Measurements from ENCODE around the gene SLC26A1. TPM values are rescaled to one million over a fixed set of nuclear protein-coding genes. Genes with fewer than 3 reads are reported as not detected.
A peak's percentile ranks its signal among the peaks of the same experiment; 100 is the strongest.

The SLC26A1 gene
- polyA plus RNA-seq, 10 donors, result 1.2 to 5.1 (median 3.5) TPM

DNA sequence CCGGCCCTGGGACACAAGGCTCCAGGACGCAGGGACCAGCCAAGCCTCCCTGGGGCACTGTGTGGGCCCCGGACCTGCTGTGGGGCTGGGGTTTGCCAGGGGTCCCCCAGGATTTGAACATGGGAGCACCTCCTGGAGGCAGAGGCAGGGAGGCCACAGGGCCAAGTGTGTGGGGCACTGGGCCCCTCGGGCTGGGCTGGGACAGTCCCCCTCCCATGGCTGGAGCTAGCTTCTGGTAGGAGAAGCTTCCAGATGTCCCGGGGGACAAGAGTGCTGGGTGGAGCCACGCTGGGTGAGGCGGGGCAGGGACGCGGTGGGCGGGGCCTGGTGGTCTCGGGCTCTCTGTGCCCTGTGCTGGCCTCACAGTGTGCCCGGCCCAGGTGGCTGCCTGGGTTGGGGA is 36.8 kb upstream of the SLC26A1 start:
- DNase-seq, result no peak

DNA sequence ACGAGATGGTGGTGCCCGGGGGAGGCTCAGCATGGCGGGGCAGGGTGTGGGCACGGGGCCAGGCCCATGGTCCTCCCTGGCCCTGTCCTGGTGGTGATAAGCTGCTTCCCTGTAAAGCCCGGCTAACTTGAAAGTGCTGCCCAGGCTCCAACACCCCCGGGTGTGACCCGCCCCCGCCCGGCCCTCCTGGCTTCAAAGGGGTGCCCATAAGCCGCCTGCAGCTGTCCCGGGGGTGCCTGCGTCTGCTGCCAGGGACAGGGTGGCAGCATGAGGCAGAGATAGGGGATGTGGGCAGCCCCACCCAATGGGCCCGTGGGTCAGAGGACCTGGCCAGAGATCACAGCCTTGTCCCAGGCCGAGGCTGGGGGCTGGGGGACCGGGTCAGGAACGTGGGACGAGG is 36.3 kb upstream of the SLC26A1 start:
- no peak for DNase-seq

DNA sequence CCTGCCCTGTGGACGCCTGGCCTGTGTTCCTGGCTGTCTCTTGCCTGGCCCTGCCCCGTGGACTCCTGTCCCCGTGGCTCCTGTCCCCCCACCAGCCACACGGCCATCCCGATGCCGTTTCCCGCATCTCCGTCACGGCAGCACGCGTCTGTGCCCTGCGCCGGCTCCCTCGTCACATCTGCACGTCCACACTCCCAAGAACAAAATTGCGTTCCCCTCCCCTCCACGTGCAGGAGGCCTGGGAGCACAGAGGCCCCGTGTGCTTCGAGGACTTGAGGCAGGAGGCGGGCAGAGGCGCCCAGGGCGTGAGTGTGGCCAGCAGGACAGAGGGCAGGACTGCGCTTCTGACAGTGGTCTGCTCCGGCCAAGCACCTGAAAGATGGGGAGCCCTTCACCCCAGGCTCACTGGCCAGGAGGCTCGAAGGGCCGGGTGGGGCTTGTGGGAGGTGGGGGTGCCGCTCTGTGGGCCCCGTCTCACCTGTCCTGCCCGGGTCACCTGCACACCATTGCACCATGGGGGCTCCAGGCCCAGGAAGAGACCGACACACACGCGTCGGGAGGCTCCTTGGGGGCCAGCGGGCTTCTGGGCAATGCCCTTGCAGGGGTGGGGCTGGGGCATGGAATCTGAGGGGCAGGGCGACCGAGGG is 35.5 kb upstream of the SLC26A1 start:
- no peak for DNase-seq

DNA sequence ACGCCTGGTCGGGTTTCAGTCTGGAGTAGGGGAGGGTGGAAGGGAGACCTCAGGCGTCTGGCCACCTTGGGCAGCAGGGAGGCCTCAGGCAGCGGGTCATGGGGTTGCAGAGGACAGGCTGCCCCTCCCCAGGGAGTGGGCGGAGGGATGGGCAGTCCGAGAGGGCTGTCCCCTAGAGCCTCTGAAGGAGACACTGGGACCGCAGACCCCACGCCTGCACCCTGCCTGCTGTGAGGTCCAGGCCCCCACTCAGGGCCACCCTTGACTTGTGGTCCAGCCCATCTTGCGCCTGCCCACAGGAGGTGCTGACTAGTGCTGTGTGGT is 34.7 kb upstream of the SLC26A1 start:
- DNase-seq, result no peak

DNA sequence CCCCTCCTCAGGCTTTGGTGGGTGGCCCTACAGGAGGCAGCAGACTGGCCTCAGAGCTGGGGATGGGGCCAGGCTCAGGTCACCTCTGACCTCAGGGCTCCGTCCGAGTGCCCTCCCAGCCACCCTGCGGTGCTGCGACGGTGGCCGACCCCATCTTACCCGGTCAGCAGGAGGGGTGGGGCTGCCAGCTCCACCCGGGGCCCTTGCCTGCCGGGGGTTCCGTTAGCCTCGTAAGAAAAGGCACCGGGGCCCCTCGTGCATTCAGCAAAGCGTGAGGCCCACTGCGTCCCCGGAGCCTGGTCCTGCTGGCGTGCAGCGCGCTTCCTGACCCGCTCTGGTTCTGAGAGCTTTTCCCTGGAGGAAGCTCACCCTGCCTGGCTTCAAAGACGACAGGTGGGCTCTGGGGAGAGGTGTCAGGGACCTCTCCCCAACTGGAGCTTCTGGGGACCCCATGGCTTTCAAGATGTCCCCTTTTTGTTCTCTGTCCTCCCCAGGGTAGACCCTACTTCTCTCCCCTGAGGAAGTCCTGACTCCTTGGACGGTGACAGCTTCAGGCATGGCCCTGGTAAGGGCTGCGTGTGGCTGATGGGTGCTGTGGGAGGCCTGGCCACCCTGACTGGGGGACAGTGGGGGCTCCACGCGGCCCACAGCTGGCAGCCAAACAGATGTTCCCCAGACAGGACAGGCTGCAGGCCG is 34.2 kb upstream of the SLC26A1 start:
- no peak for DNase-seq

DNA sequence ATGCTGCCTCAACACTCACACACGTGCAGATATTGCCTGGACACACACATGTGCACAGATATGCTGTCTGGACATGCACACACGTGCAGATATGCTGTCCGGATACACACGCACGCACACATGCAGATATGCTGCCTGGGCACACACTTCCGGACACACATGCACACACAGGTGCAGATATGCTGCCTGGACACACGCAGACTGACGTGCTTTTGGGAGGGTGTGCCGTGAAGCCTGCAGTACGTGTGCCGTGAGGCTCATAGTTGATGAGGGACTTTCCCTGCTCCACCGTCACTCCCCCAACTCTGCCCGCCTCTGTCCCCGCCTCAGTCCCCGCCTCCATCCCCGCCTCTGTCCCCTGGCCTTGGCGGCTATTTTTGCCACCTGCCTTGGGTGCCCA is 32.9 kb upstream of the SLC26A1 start:
- no peak for DNase-seq

DNA sequence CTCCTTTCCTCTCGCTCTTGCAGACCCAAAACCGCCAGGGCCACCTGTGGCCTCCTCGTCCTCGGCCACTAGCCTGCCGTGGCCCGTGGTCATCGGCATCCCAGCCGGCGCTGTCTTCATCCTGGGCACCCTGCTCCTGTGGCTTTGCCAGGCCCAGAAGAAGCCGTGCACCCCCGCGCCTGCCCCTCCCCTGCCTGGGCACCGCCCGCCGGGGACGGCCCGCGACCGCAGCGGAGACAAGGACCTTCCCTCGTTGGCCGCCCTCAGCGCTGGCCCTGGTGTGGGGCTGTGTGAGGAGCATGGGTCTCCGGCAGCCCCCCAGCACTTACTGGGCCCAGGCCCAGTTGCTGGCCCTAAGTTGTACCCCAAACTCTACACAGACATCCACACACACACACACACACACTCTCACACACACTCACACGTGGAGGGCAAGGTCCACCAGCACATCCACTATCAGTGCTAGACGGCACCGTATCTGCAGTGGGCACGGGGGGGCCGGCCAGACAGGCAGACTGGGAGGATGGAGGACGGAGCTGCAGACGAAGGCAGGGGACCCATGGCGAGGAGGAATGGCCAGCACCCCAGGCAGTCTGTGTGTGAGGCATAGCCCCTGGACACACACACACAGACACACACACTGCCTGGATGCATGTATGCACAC is 31.8 kb upstream of the SLC26A1 start:
- DNase-seq, result no peak

DNA sequence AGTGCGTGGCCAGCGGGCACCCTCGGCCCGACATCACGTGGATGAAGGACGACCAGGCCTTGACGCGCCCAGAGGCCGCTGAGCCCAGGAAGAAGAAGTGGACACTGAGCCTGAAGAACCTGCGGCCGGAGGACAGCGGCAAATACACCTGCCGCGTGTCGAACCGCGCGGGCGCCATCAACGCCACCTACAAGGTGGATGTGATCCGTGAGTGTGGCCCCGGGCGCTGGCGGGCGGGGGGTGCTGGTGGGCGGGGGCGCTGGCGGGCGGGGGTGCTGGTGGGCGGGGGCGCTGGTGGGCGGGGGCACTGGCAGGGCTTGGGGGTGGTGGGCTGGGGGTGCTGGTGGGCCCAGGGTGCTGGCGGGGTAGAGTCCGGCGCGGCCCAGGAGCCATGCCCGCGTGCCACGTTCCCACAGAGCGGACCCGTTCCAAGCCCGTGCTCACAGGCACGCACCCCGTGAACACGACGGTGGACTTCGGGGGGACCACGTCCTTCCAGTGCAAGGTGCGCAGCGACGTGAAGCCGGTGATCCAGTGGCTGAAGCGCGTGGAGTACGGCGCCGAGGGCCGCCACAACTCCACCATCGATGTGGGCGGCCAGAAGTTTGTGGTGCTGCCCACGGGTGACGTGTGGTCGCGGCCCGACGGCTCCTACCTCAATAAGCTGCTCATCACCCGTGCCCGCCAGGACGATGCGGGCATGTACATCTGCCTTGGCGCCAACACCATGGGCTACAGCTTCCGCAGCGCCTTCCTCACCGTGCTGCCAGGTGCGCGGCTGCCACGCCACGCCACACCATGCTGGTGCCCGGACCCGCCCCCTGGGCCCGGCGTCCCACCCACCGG is 30.9 kb upstream of the SLC26A1 start:
- DNase-seq, result no peak

DNA sequence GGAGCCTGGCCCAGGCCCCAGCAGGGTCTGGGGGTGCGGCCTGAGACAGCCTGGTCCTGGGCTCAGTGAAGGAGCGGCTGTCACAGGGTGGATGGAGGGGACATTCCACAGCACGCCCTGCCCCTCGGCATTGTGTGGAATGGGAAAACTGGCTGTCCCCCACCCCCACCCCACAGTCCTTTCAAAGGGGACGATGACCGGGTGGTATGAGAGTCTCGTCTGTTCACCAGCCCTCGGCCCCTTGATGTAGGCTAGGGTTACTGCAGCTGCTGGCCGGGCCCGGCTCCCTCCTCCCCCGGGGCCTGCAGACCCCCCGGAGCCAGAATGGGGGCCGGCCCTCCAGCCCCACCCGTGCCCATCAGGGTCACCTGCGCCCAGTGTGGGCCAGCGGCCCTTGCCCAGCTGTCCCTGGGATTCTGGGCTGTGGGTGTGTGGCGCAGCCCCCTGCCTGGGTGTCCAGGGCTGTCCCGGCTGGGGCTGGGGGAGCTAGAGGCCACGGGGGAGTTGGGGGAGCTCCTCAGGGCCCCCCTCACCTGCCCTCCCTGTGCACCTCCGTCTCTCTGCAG is 30.0 kb upstream of the SLC26A1 start:
- peak in 1 of 3 donors; percentile 54 for DNase-seq

DNA sequence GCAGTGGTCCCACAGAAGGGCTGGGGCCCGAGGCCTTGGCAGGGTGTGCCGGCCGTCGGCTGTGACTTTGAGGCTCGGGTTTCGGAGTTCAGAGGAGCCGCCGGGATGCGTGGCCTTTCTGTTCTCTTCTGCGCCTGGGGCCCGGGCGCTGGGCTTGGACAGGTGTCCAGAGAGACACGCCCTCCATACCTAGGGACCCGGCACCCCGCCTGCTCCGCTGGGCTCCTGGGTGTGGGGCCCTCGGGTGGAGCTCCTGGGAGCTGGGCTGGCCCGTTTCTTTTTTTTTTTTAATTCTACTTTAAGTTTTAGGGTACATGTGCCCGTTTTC is 29.5 kb upstream of the SLC26A1 start:
- DNase-seq, result peak in 1 of 3 donors; percentile 42

DNA sequence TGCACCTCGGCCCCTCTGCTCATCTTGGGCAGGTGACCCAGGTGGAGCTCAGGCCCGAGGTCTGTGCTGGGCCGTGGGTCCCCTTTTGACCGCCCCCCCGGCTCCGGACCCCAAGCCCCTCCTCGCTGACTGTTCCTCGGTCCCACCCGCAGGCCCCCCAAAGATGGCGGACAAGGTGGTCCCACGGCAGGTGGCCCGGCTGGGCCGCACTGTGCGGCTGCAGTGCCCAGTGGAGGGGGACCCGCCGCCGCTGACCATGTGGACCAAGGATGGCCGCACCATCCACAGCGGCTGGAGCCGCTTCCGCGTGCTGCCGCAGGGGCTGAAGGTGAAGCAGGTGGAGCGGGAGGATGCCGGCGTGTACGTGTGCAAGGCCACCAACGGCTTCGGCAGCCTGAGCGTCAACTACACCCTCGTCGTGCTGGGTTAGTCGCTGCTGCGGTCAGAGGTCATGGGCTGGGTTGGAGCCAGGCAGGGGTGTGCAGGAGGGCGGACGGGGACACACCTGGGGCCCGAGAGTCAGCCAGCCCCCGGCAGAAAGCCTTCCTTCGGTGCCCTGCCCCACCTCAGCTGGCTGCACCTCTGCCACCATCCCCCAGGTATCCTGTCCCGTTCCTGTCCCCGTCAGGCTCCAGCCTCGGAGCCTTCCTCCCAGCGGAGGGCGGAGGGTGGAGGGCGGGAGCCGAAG is 29.0 kb upstream of the SLC26A1 start:
- DNase-seq, result no peak

DNA sequence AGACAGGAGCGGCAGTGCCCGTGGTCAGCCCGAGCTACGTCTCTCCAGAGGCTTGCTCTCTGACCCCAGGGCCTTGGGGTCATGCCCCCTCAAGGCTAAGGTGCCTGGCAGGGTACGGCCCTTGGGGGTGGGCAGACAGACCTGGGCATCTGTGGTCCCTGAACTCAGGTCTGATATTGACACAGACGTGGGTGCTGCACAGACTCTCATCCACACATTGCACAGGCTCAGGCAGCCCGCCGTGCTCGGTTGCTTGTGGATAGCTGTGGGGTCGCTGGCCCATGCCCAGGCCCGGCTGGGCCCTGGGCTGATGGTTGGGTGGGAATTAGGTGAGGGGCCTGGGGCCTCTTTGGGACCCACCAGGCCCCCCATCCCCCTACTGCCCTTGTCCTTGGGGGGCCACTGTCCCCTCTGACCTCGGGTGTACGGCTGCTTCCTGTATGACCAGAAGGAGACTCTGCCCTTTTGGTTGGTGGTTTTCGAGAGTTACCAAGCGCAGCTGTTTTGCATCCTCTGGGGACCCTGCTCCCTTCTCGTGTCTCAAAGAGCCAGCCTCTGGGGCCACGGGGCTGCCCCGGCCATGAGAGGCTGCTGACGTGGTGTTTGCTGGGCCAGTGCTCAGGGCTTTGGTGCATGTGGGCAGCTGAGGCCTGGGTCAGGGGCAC is 28.3 kb upstream of the SLC26A1 start:
- no peak for DNase-seq

DNA sequence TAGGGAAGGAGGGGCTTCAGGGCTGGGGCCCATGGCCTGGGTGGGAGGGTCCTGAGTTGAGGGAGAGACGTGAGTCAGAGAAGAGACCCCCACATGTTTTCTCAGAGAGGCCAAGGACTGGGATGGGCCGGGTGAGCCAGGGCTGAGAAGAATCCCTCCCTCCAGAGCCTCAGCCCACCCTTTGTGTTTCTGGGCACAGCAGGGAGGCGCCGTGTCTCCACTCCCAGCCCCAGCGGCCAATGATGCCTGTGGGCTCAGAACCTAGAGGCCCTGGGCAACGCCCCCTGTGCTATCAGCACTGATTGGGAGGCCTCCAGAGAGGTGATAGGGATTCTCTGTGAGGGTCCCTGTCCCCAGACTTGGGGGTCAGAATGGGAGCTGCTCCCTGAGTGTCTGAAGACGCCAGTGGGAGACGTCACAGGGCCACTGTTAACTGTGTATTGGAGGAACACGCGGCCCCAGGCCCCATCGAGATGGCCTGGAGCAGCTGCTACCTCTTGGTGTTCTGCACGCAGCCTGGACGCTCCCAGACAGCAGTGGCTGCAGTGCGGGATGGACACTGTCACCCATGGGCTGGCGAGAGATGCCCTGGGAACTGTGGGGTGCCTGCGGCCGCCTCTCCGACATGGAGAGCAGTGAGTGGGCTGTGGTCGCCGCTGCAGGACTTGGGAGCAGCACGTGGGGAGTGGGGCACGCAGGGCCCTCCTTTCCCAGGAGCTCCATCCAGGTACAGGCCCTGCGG is 26.7 kb upstream of the SLC26A1 start:
- DNase-seq, result no peak

DNA sequence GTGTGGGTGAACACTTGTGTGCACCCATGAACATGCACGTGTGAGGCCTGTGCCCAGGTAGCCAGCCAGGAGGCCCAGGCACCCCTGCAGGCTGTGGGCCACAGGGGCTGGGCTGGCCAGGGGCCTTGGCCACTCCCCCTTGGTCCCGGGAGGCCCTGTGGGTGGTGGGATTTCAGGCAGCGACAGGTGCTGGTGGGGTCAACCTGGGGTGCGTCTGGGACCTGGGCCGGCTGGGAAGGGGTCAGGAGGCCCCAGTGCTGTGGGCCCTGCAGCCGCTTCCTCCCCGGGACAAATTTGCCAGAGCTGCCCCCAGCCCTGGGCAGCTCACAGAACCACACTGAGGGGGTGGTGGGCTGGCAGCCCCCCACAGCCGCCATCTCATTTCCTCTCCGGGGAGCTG is 26.1 kb upstream of the SLC26A1 start:
- no peak for DNase-seq

DNA sequence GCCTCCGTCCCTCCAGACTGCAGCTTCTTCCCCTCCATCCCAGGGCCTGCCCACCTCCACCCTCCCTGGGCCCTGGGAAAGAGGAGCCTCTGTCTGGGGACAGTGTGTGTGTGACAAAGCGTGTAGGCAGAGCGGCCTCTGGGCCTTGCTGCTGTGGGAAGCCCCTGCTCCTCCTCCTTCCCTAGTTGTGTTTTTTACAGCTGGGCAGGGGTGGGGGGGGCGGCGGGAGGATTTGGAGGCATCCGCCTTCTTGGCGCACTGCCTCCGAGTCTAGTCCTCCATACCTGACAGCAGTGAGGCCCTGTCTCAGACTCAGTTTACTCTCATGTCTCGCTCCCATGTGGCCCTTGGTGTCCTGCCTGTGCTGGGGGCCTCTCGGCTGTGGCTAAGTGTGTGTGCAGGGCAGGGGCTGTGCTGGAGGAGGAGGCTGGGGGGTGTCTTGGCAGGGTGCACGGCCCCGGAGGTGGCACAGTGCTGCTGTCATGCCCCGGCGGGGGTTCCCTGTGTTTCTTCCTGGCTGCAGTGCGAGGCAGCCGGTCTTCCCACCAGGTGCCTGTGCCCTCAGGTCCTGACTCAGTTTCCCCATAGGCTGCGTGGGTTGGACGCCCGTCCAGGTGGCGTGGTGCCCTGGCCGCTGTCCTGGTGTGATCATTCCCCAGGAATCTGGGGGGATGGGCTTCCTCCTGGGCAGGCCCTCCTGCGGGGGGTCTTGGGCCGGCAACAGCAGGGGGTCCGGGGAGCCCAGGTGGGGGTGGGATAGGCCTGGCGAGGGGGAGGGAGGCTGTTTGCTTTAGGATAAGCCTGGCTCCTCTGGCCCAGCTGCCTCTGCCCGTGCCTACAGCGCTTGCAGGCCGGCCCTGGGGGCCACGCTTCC is 25.2 kb upstream of the SLC26A1 start:
- DNase-seq, result peak in 1 of 3 donors; percentile 66

DNA sequence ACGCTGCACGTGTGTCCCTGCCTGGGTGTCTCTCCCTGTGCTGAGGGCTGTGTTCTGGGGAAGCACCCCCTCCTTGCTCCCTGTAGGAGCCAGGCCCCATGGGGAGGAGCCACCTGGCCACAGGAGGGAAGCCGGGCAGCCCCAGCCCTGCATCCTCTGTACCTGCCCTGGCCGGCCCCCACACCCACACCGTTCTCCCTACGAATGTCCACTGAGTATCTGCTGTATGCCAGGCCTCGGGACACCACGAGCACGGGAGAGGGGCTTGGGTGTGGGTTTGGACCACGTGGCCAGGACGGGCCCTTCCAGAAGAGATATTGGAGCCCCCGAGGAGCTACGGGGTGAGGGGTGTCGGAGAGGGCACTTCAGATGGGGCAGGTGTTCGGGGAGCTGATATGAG is 24.5 kb upstream of the SLC26A1 start:
- no peak for DNase-seq

DNA sequence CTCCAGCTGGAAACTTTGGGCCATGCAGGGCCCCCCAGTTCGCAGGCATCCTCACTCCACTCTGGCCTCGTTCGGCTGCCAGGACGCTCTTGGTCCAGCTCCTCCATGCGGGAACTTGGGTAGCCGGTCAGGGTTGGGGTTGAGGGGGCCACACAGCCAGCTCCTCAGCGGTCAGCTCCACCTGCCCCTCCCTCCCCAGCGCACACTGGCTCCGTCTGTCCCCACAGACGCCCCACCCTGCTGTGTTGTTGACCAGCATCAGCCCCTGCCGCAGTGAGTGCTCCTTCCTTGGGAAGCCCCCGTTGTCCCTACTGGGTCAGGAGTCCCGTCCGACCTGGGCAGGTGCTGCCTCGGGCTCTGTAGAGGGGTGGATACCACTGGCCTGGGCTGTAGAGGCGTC is 24.0 kb upstream of the SLC26A1 start:
- DNase-seq, result no peak

DNA sequence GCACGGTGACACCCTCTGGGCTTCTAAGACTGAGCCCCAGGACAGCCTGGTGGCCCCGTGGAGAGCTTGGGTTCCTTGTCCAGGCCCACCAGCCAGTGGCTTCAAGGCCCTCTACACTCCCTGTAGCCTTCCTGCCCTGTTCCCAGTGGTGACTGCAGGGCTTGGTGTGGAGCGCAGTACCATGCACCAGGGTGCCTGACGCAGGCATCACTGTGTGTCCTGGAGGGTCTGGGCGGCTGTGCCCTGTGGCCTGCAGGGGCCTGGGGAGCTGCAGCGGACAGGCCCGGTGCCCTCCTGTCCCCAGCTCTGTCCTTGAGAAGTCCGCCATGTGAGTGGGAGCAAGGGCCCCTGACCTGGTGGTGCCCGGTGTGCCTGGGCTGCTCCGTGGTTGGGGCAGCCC is 22.5 kb upstream of the SLC26A1 start:
- DNase-seq, result no peak

DNA sequence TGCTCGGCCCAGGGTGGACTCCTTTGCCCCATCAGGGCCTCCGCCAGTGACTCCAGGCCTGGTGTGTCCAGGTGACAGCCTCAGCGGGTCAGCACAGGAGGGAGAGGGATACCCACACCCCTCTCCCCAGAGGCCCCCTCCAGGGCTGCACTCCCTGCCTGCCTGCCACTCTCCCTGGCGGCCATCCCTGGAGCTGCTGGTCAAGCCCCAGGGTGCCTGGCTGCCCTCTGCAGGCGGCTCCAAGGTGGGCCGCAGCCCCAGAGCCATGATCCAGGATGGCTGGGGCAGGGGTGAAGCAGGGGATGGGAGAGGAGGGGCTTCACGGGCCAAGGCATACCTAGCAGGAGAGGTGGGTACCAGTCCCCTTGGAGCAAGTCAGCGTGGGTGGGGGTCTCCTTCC is 22.0 kb upstream of the SLC26A1 start:
- no peak for DNase-seq

Data from muscle of back (tissue), 11 donors.